Measurements from ENCODE around the gene ZNF343.
A peak's percentile ranks its signal among the peaks of the same experiment; 100 is the strongest.

- TF ChIP-seq SUZ12 (IDR thresholded peaks at IDR 0.05; ENCODE audit: low read length), result no peak
- no peak for TF ChIP-seq EZH2 (IDR thresholded peaks at IDR 0.05; ENCODE audit: low read depth, low read length, severe bottlenecking)
- TF ChIP-seq MAFK (IDR thresholded peaks at IDR 0.05; ENCODE audit: low read depth, low read length), result peak; percentile 18; the same call in 1 of the 2 replicates
- no peak for TF ChIP-seq ATF2 (IDR thresholded peaks at IDR 0.05; ENCODE audit: low read length)
- no peak for TF ChIP-seq POLR2A (IDR thresholded peaks at IDR 0.05; ENCODE audit: control extremely low read depth in 1 of 2, low read depth in 2 of 2, low read length in 2 of 2)
- TF ChIP-seq EP300 (IDR thresholded peaks at IDR 0.05; ENCODE audit: borderline replicate concordance in 1 of 2, low read depth in 2 of 2, low read length in 2 of 2), result no peak
- TF ChIP-seq RAD21 (IDR thresholded peaks at IDR 0.05 in 1 of 2, conservative IDR thresholded peaks at IDR 0.05 in 1 of 2; ENCODE audit: low read depth in 2 of 2, low read length in 2 of 2), result no peak
- no peak for TF ChIP-seq CTCF (IDR thresholded peaks at IDR 0.05; ENCODE audit: control extremely low read depth in 1 of 3, insufficient read depth in 1 of 3, low read depth in 1 of 3, low read length in 3 of 3)
- TF ChIP-seq SP2 (IDR thresholded peaks at IDR 0.05; ENCODE audit: low read length), result no peak
- TF ChIP-seq E2F6 (IDR thresholded peaks at IDR 0.05), result no peak
- TF ChIP-seq MAX (IDR thresholded peaks at IDR 0.05), result no peak
- no peak for TF ChIP-seq YY1 (IDR thresholded peaks at IDR 0.05; ENCODE audit: low read depth, low read length)
- no peak for TF ChIP-seq POU5F1 (IDR thresholded peaks at IDR 0.05; ENCODE audit: low read depth, low read length)
These were observed 6.5 kb upstream of the ZNF343 start for GRCh38 chr20:2515203-2515602.

All from H1 (cell line).